Skeletal muscle tissue (tissue), 4 donors: ENCODE measurements around the gene MESP1. TPM values are rescaled to one million over a fixed set of nuclear protein-coding genes. Genes with fewer than 3 reads are reported as not detected.
A peak's percentile ranks its signal among the peaks of the same experiment; 100 is the strongest.

Source experiments
- H3K27ac ChIP-seq: one replicate; pipeline ENCODE4 v1.7.0; 2013; ENCODE audit warnings: mild to moderate bottlenecking, low read depth, low read length, inconsistent platforms
- H3K27me3 ChIP-seq, 3 donors: one replicate each; pipeline ENCODE4 v1.7.0; 2013; ENCODE audit warnings: low read length in 3 of 3; ENCODE audit not compliant: control insufficient read depth in 3 of 3, insufficient read depth in 3 of 3
- H3K36me3 ChIP-seq, 3 donors: one replicate each; pipeline ENCODE4 v1.7.0; 2013; ENCODE audit warnings: low read length in 3 of 3; ENCODE audit not compliant: control insufficient read depth in 3 of 3, insufficient read depth in 3 of 3
- H3K4me1 ChIP-seq, 3 donors: one replicate each; pipeline ENCODE4 v1.7.0; 2013; ENCODE audit warnings: low read length in 3 of 3, mild to moderate bottlenecking in 3 of 3; ENCODE audit not compliant: control insufficient read depth in 3 of 3, insufficient read depth in 3 of 3
- H3K4me3 ChIP-seq, 3 donors: one replicate each; pipeline ENCODE4 v1.7.0; 2013; ENCODE audit warnings: low read length in 3 of 3
- H3K9ac ChIP-seq, 3 donors: one replicate each; pipeline ENCODE4 v1.7.0; 2013; ENCODE audit warnings: low read length in 3 of 3, mild to moderate bottlenecking in 3 of 3, moderate library complexity in 2 of 3, low read depth in 1 of 3
- H3K9me3 ChIP-seq, 3 donors: one replicate each; pipeline ENCODE4 v1.7.0; 2013; ENCODE audit warnings: low read length in 3 of 3; ENCODE audit not compliant: control insufficient read depth in 3 of 3
- total RNA-seq: library from RNA; depleted of rRNA; stranded (reverse); fragments of >200 nt; gene quantifications from one replicate; pipeline ENCODE4 v1.2.3, GENCODE V29; 2014
- donor health status: Osteomylitis.

Gene MESP1
- 0.52 TPM for total RNA-seq

- H3K9ac ChIP-seq: peak within 1 kb of the TSS; percentile 69 to 76 (median 73)
- no peaks in the 10 kb centered on the region for H3K36me3 ChIP-seq
- no peaks in the 10 kb centered on the region for H3K9me3 ChIP-seq
- peaks cover 10 to 13% (median 12%) of the 10 kb centered on the region in 3 donors for H3K4me1 ChIP-seq
- peaks cover 3 to 23% (median 10%) of the 10 kb centered on the region in 3 donors for H3K27me3 ChIP-seq
- peak within 1 kb of the TSS; percentile 30 for H3K27ac ChIP-seq
- H3K4me3 ChIP-seq: peak within 1 kb of the TSS; percentile 66 to 78 (median 69)
Observed at GRCh38 chr15:89750560-89751542, at the start of gene MESP1. Gene MESP1, minus strand, starts transcription at chr15:89751249. Its CDS starts 18 bp downstream, at chr15:89751231.

- Histone ChIP-seq H3K4me3 (no peak overlapping the region), H3K9me3 (no peaks in the 10 kb centered on the region), H3K4me1 (peaks cover 0 to 3% (median 0%) of the 10 kb centered on the region in 3 donors), H3K9ac (no peak overlapping the region), H3K36me3 (peaks cover 0 to 2% (median 0%) of the 10 kb centered on the region in 3 donors), H3K27ac (no peak overlapping the region), H3K27me3 (peaks cover 0 to 6% (median 5%) of the 10 kb centered on the region in 3 donors)
Observed at GRCh38 chr15:89799918-89800498, 49.0 kb upstream of the MESP1 start.

GRCh38 chr15:89799011-89799911, 48.2 kb upstream of the MESP1 start:
- Histone ChIP-seq H3K9ac (no peak overlapping the region), H3K36me3 (peaks cover 0 to 2% (median 0%) of the 10 kb centered on the region in 3 donors), H3K4me1 (peaks cover 0 to 3% (median 2%) of the 10 kb centered on the region in 3 donors), H3K27ac (no peak overlapping the region), H3K9me3 (no peaks in the 10 kb centered on the region), H3K27me3 (peaks cover 0 to 6% (median 5%) of the 10 kb centered on the region in 3 donors), H3K4me3 (no peak overlapping the region)

GRCh38 chr15:89797678-89798201, 46.7 kb upstream of the MESP1 start:
- H3K36me3 ChIP-seq: no peaks in the 10 kb centered on the region
- H3K9ac ChIP-seq: no peak overlapping the region
- no peaks in the 10 kb centered on the region for H3K9me3 ChIP-seq
- H3K4me3 ChIP-seq: no peak overlapping the region
- H3K4me1 ChIP-seq: peaks cover 0 to 3% (median 2%) of the 10 kb centered on the region in 3 donors
- peaks cover 0 to 5% (median 3%) of the 10 kb centered on the region in 3 donors for H3K27me3 ChIP-seq
- no peak overlapping the region for H3K27ac ChIP-seq

GRCh38 chr15:89795996-89796395, 44.9 kb upstream of the MESP1 start:
- Histone ChIP-seq H3K27ac (no peak overlapping the region), H3K9ac (no peak overlapping the region), H3K9me3 (no peaks in the 10 kb centered on the region), H3K36me3 (no peaks in the 10 kb centered on the region), H3K4me1 (peaks cover 0 to 3% (median 2%) of the 10 kb centered on the region in 3 donors), H3K4me3 (no peak overlapping the region), H3K27me3 (peaks cover 0 to under 1% (median 0%) of the 10 kb centered on the region in 3 donors)

GRCh38 chr15:89794627-89795241, 43.7 kb upstream of the MESP1 start:
- Histone ChIP-seq H3K27ac (no peak overlapping the region), H3K9me3 (no peaks in the 10 kb centered on the region), H3K4me1 (peaks cover 0 to 3% (median 2%) of the 10 kb centered on the region in 3 donors), H3K4me3 (no peak overlapping the region), H3K9ac (no peak overlapping the region), H3K27me3 (peaks cover 0 to 8% (median 0%) of the 10 kb centered on the region in 3 donors), H3K36me3 (no peaks in the 10 kb centered on the region)

GRCh38 chr15:89792106-89792805, 41.2 kb upstream of the MESP1 start:
- Histone ChIP-seq H3K9me3 (no peaks in the 10 kb centered on the region), H3K4me1 (peaks cover 0 to 3% (median 2%) of the 10 kb centered on the region in 3 donors), H3K36me3 (no peaks in the 10 kb centered on the region), H3K27ac (no peak overlapping the region), H3K27me3 (peaks cover 0 to 8% (median 0%) of the 10 kb centered on the region in 3 donors), H3K4me3 (no peak overlapping the region), H3K9ac (no peak overlapping the region)

- no peak overlapping the region for H3K9ac ChIP-seq
- H3K36me3 ChIP-seq: no peaks in the 10 kb centered on the region
- H3K27me3 ChIP-seq: peaks cover 0 to 8% (median 0%) of the 10 kb centered on the region in 3 donors
- peaks cover 0 to 3% (median 2%) of the 10 kb centered on the region in 3 donors for H3K4me1 ChIP-seq
- H3K27ac ChIP-seq: no peak overlapping the region
- no peaks in the 10 kb centered on the region for H3K9me3 ChIP-seq
- H3K4me3 ChIP-seq: no peak overlapping the region
Observed at GRCh38 chr15:89790661-89791060, 39.6 kb upstream of the MESP1 start.
